IMR-90 (cell line): ENCODE results near the gene HMG20B. TPM values are rescaled to one million over a fixed set of nuclear protein-coding genes. Genes with fewer than 3 reads are reported as not detected.

Source experiments
- ATAC-seq: fragments of 200-7000 bp; cut with Tn5 transposase; 2 replicates; pipeline ENCODE4 v1.9.1; 2020; ENCODE audit warnings: low read depth, mild to moderate bottlenecking, moderate library complexity
- BruUV-seq: library from RNA; stranded (reverse); fragments of 400-500 nt; replicated peaks from 2 replicates; lab custom pipeline; 2021; lab: Mats Ljungman, UMichigan
- CTCF ChIA-PET: fragments of 300-600 bp; formaldehyde crosslinking; extraction: SDS; loops from one replicate; lab custom pipeline; 2021; ENCODE audit warnings: antibody characterized with exemption; lab: Yijun Ruan, JAX
- POLR2A ChIA-PET: fragments of 300-600 bp; sonication (Branson Sonifier 250); formaldehyde crosslinking; loops from one replicate; lab custom pipeline; 2022; ENCODE audit warnings: antibody characterized with exemption; ENCODE audit not compliant: unreplicated experiment; lab: Charles Lee
- DNase-seq: peaks from one replicate; pipeline ENCODE4 v3.0.0; 2013
- H2AFZ ChIP-seq: replicated peaks from 2 replicates; pipeline ENCODE3; 2013; ENCODE audit warnings: low read length, mild to moderate bottlenecking; ENCODE audit not compliant: poor library complexity
- H2AK5ac ChIP-seq: 2 replicates; pipeline ENCODE4 v1.6.1; 2013; ENCODE audit warnings: low read depth, low read length, inconsistent platforms
- H2AK9ac ChIP-seq: replicated peaks from 2 replicates; pipeline ENCODE3; 2013; ENCODE audit warnings: mild to moderate bottlenecking, low read depth, low read length, moderate library complexity; ENCODE audit not compliant: poor library complexity
- H2BK120ac ChIP-seq: 2 replicates; pipeline ENCODE4 v1.6.1; 2013; ENCODE audit warnings: low read depth, low read length, inconsistent platforms
- H2BK15ac ChIP-seq: 3 replicates; pipeline ENCODE4 v1.6.1; 2013; ENCODE audit warnings: low read depth, low read length, inconsistent platforms
- H2BK20ac ChIP-seq: 2 replicates; pipeline ENCODE4 v1.6.1; 2013; ENCODE audit warnings: low read depth, mild to moderate bottlenecking, inconsistent platforms, low read length, moderate library complexity
- H2BK5ac ChIP-seq: 2 replicates; pipeline ENCODE4 v1.6.1; 2013; ENCODE audit warnings: mild to moderate bottlenecking, low read depth, low read length, inconsistent platforms; ENCODE audit not compliant: poor library complexity, severe bottlenecking
- H3K14ac ChIP-seq: replicated peaks from 2 replicates; pipeline ENCODE4 v1.6.1; 2013; ENCODE audit warnings: low read depth, low read length, inconsistent platforms
- H3K18ac ChIP-seq: 2 replicates; pipeline ENCODE4 v1.6.1; 2013; ENCODE audit warnings: low read depth, low read length, control low read depth
- H3K23ac ChIP-seq: 2 replicates; pipeline ENCODE4 v1.6.1; 2013; ENCODE audit warnings: low read depth, low read length, inconsistent platforms
- H3K27ac ChIP-seq: 2 replicates; pipeline ENCODE4 v1.5.1; 2013; ENCODE audit warnings: mild to moderate bottlenecking, control low read depth, low read length; ENCODE audit not compliant: insufficient read depth
- H3K27me3 ChIP-seq: 2 replicates; pipeline ENCODE4 v1.6.1; 2013; ENCODE audit warnings: low read length; ENCODE audit not compliant: control insufficient read depth, insufficient read depth
- H3K36me3 ChIP-seq: 2 replicates; pipeline ENCODE4 v1.6.1; 2013; ENCODE audit warnings: low read length, mixed read lengths; ENCODE audit not compliant: control insufficient read depth, insufficient read depth
- H3K4ac ChIP-seq: 2 replicates; pipeline ENCODE4 v1.6.1; 2013; ENCODE audit warnings: low read depth, low read length, inconsistent platforms
- H3K4me1 ChIP-seq: 2 replicates; pipeline ENCODE4 v1.6.1; 2013; ENCODE audit warnings: low read length, mixed read lengths; ENCODE audit not compliant: control insufficient read depth, insufficient read depth
- H3K4me2 ChIP-seq: 2 replicates; pipeline ENCODE4 v1.6.1; 2013; ENCODE audit warnings: low read depth, mild to moderate bottlenecking, control low read depth, low read length, moderate library complexity
- H3K4me3 ChIP-seq: 2 replicates; pipeline ENCODE4 v1.5.1; 2013; ENCODE audit warnings: low read depth, mild to moderate bottlenecking, control low read depth, low read length, moderate library complexity; ENCODE audit not compliant: insufficient read depth
- H3K56ac ChIP-seq: 2 replicates; pipeline ENCODE4 v1.6.1; 2013; ENCODE audit warnings: low read length, inconsistent platforms; ENCODE audit not compliant: insufficient read depth; ENCODE audit errors: extremely low read depth
- H3K79me1 ChIP-seq, 2 experiments: 2 replicates each; pipeline ENCODE4 v1.6.1; 2013; ENCODE audit warnings: low read length in 2 of 2, inconsistent platforms in 1 of 2, low read depth in 1 of 2
- H3K9ac ChIP-seq: 2 replicates; pipeline ENCODE4 v1.6.1; 2013; ENCODE audit warnings: low read depth, low read length, control low read depth
- H3K9me1 ChIP-seq: 2 replicates; pipeline ENCODE4 v1.6.1; 2013; ENCODE audit warnings: low read length, inconsistent platforms; ENCODE audit not compliant: insufficient read depth
- H3K9me3 ChIP-seq: 2 replicates; pipeline ENCODE4 v1.6.1; 2013; ENCODE audit warnings: low read length; ENCODE audit not compliant: control insufficient read depth, insufficient read depth
- H4K20me1 ChIP-seq: 2 replicates; pipeline ENCODE4 v1.6.1; 2013; ENCODE audit warnings: low read length, inconsistent platforms; ENCODE audit not compliant: insufficient read depth
- H4K5ac ChIP-seq: 2 replicates; pipeline ENCODE4 v1.6.1; 2013; ENCODE audit warnings: mild to moderate bottlenecking, low read depth, low read length, control low read depth
- H4K8ac ChIP-seq, 2 experiments: 2 replicates each; pipeline ENCODE4 v1.6.1; 2013; ENCODE audit warnings: low read depth in 2 of 2, low read length in 2 of 2, control low read depth in 1 of 2, inconsistent platforms in 1 of 2
- H4K91ac ChIP-seq: 2 replicates; pipeline ENCODE4 v1.6.1; 2013; ENCODE audit warnings: low read depth, low read length, inconsistent platforms; ENCODE audit not compliant: insufficient read depth
- FOS ChIP-seq: fragments of 150-350 bp; IDR thresholded peaks from 2 replicates; pipeline ENCODE4 v1.6.1; 2016; ENCODE audit warnings: low read depth, low read length
- POLR2A ChIP-seq: IDR thresholded peaks from 2 replicates; pipeline ENCODE4 v1.6.1; 2012; ENCODE audit warnings: mild to moderate bottlenecking, low read depth, low read length
- WGBS, 2 experiments: methylation state at CpG; one replicate each; pipeline versions ENCODE4 v1.1.5 to v1.1.7; 2013; ENCODE audit warnings: missing lambda C conversion rate in 2 of 2; ENCODE audit not compliant: insufficient read length in 1 of 2; ENCODE audit errors: extremely low coverage in 2 of 2; 5-methylcytosine and 5-hydroxymethylcytosine counted together
- dilution Hi-C: fragments of 300-500 bp; cut with HindIII; formaldehyde crosslinking; loops from one replicate; pipeline ENCODE4 v1.14.3; 2018; ENCODE audit warnings: low sequenced_read_pairs; ENCODE audit not compliant: unreplicated experiment
- in situ Hi-C: fragments of 300-500 bp; cut with MboI; formaldehyde crosslinking; loops from 3 replicates; pipeline ENCODE4 v1.14.3; 2019; ENCODE audit warnings: low sequenced_read_pairs, inconsistent platforms, mixed read lengths
- intact Hi-C: fragments of 100-400 bp; cut with micrococcal nuclease; formaldehyde crosslinking; loops from 2 replicates; pipeline ENCODE4 v1.10.0; 2022
- polyA plus RNA-seq, 3 experiments: library from polyadenylated mRNA; depleted of rRNA; stranded (reverse); fragments of >200 nt; gene quantifications; 2 replicates each; pipeline ENCODE4 v1.2.3, GENCODE V29; 2012; ENCODE audit warnings: low replicate concordance in 1 of 3
- total RNA-seq: library from RNA; depleted of rRNA; stranded (reverse); fragments of >200 nt; gene quantifications from 2 replicates; pipeline ENCODE4 v1.2.3, GENCODE V29; 2012

HMG20B gene
- total and polyA plus RNA-seq, 2 of the 4 experiments (the other 2 are of a cell fraction), result 57.5 to 63.8 TPM

- ChIA-PET POLR2A (no interaction called here), CTCF (no interaction called here)
- Histone ChIP-seq H3K4ac (peak overlapping the region; percentile 83), H2AK5ac (peak overlapping the region; percentile 74), H3K9me1 (0 out of 2 replicates have a peak, but pooled peaks cover 4% of the 10 kb centered on the region), H4K20me1 (peaks cover 24% of the 10 kb centered on the region), H3K9me3 (no peaks in the 10 kb centered on the region), H2BK20ac (no peak overlapping the region), H3K14ac (peak overlapping the region; percentile 89), H3K9ac (peak overlapping the region; percentile 84), H4K5ac (no peak overlapping the region), H3K27me3 (no peaks in the 10 kb centered on the region), H2BK15ac (no peak overlapping the region), H3K4me1 (peaks cover 16% of the 10 kb centered on the region), H3K56ac (no peak overlapping the region; the same call in 1 of the 2 replicates), H4K8ac (peak overlapping the region in 1 of 2 experiments; percentile 62; a peak in 1 of 4 replicates), H4K91ac (no peak overlapping the region), H2BK5ac (peak overlapping the region; percentile 25), H3K4me3 (peak overlapping the region; percentile 95), H2AK9ac (peak overlapping the region; percentile 99), H3K23ac (peak overlapping the region; percentile 96), H3K27ac (peak overlapping the region; percentile 60; the same call in 1 of the 2 replicates), H3K4me2 (peak overlapping the region; percentile 84), H3K18ac (no peak overlapping the region), H2BK120ac (no peak overlapping the region), H3K36me3 (no peaks in the 10 kb centered on the region), H3K79me1 (peaks cover 29 to 46% of the 10 kb centered on the region in 2 experiments), H2AFZ (peak overlapping the region; percentile 75)
- in situ Hi-C loops, result no loop called here
- dilution Hi-C loops, result no loop called here
- BruUV-seq, result no TSS peak
- intact Hi-C loops, result no loop called here
- peak; percentile 35 for DNase-seq
- 0% methylated on average over 23 of the region's 60 CpGs; no CpG with 5 or more reads in 1 of the 2 experiments for WGBS, 2 experiments
- peak; percentile 21 for ATAC-seq
- TF ChIP-seq FOS (0 out of 2 replicates have a peak, but pooled peaks have one; percentile 36), POLR2A (no peak)
Measured at GRCh38 chr19:3556978-3557460, 15.7 kb upstream of the HMG20B start.
